Memory B cell (primary cell): ENCODE results near the gene TVP23C.

Experiments used
- ATAC-seq: fragments of 150-1000 bp; cut with Tn5 transposase; 2 replicates; pipeline ENCODE4 v1.10.0; 2021; ENCODE audit warnings: low read depth, mild to moderate bottlenecking, moderate library complexity
- DNase-seq, 2 donors: peaks; one replicate each; pipeline ENCODE4 v3.0.0; 2022; ENCODE audit warnings: low spot score in 2 of 2
- H3K27ac Mint-ChIP-seq: one replicate; pipeline ENCODE4 v1.8.0; 2022; ENCODE audit warnings: mild to moderate bottlenecking, moderate library complexity, mixed read lengths
- H3K27me3 Mint-ChIP-seq: one replicate; pipeline ENCODE4 v1.8.0; 2022; ENCODE audit warnings: mixed read lengths
- H3K36me3 Mint-ChIP-seq: one replicate; pipeline ENCODE4 v1.8.0; 2022; ENCODE audit warnings: mild to moderate bottlenecking, mixed read lengths
- H3K4me1 Mint-ChIP-seq: one replicate; pipeline ENCODE4 v1.8.0; 2022; ENCODE audit warnings: mixed read lengths
- H3K4me3 Mint-ChIP-seq: one replicate; pipeline ENCODE4 v1.8.0; 2022; ENCODE audit warnings: mild to moderate bottlenecking, moderate library complexity, mixed read lengths
- H3K9me3 Mint-ChIP-seq: one replicate; pipeline ENCODE4 v1.8.0; 2022; ENCODE audit warnings: mixed read lengths

The TVP23C gene

GRCh38 chr17:15454346-15454745 is 108.9 kb downstream of the TVP23C start:
- H3K36me3 Mint-ChIP-seq, result peaks cover 11% of the 10 kb centered on the region
- H3K27me3 Mint-ChIP-seq, result no peaks in the 10 kb centered on the region
- H3K9me3 Mint-ChIP-seq, result peaks cover 2% of the 10 kb centered on the region
- ATAC-seq, result no peak
- H3K4me3 Mint-ChIP-seq, result no peak overlapping the region
- no peak overlapping the region for H3K27ac Mint-ChIP-seq
- DNase-seq, result no peak
- no peaks in the 10 kb centered on the region for H3K4me1 Mint-ChIP-seq

- Mint-ChIP-seq H3K4me1 (no peaks in the 10 kb centered on the region), H3K27ac (no peak overlapping the region), H3K36me3 (peaks cover 11% of the 10 kb centered on the region), H3K27me3 (no peaks in the 10 kb centered on the region), H3K9me3 (peaks cover 2% of the 10 kb centered on the region), H3K4me3 (no peak overlapping the region)
- DNase-seq (no peak), ATAC-seq (no peak)
Observed at GRCh38 chr17:15453782-15454181, 109.5 kb downstream of the TVP23C start.

GRCh38 chr17:15453246-15453645 is 110.0 kb downstream of the TVP23C start:
- Mint-ChIP-seq H3K27ac (no peak overlapping the region), H3K4me1 (no peaks in the 10 kb centered on the region), H3K27me3 (no peaks in the 10 kb centered on the region), H3K36me3 (peaks cover 11% of the 10 kb centered on the region), H3K4me3 (no peak overlapping the region), H3K9me3 (peaks cover 2% of the 10 kb centered on the region)
- ATAC-seq, result no peak
- DNase-seq, result no peak

GRCh38 chr17:15452746-15453145 is 110.5 kb downstream of the TVP23C start:
- peaks cover 10% of the 10 kb centered on the region for H3K36me3 Mint-ChIP-seq
- H3K9me3 Mint-ChIP-seq, result peaks cover 2% of the 10 kb centered on the region
- no peaks in the 10 kb centered on the region for H3K27me3 Mint-ChIP-seq

More at GRCh38 chr17:15452746-15453145, 110.5 kb downstream of the TVP23C start:
- Mint-ChIP-seq H3K27ac (no peak overlapping the region), H3K4me3 (no peak overlapping the region), H3K4me1 (no peaks in the 10 kb centered on the region)
- no peak for ATAC-seq
- DNase-seq, result no peak
